Inferior parietal cortex (tissue), 1 donor: ENCODE results near the gene OR6F1.
"Not testable (repeated sequence)": the region's sequence is repeated elsewhere in the genome, so short reads cannot be mapped to it uniquely, and the experiment has no call there.

Source experiments
- DNase-seq: peaks from one replicate; pipeline ENCODE4 v3.0.0-alpha.2; 2016; ENCODE audit errors: extremely low spot score

Gene OR6F1

GRCh38 chr1:247716546-247716945, at the start of gene OR6F1:
TSS of gene OR6F1 (minus strand) at chr1:247716646. CDS start at chr1:247712755, 3,891 bp downstream.
- no peak for DNase-seq

- DNase-seq, result no peak
Measured at GRCh38 chr1:247760456-247760855, 44.0 kb upstream of the OR6F1 start, which contains the start of gene OR1C1. TSS of gene OR1C1 (minus strand) at chr1:247760556. CDS start at chr1:247758406, 2,150 bp downstream.

- DNase-seq, result not testable (repeated sequence)
Measured at GRCh38 chr1:247754311-247754710, 37.9 kb upstream of the OR6F1 start.

DNA sequence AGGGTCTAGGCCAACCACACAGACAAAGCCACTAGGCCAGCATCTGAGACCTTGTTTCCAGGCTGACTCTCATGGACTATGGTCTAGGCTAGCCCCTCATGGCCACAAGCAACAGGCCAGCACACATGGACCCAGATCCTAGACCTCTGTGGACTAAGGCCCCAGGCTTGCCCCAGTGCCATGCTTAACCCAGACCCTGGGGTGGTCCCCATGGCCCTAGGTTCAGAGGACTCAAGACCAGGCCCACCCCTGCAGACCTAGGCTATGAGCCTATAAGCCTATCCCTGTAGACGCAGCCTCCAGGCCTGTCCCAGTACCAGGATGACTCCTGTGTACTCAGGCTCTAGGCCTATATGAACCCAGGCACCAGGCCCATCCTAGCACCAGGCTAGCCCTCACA, 33.4 kb upstream of the OR6F1 start:
- DNase-seq, result no peak

DNA sequence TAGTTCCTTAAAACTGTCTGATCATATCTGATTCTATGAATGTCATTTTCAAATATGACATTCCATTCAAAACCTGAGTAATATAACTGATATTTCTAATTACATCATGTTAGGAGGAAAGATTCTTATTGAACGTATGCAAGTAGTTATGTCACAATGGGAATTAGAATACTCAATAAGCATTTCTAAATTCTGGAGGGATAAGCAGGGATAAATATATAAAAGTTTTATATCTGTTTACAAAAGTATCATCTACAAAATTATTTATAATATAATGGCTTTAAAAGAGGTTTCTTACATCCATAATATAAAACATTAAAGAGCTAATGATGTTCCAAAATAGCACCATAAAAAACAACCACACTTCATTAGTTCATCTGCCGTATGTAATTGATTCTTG, 31.6 kb upstream of the OR6F1 start, which contains the start of gene OR14A2:
TSS of gene OR14A2 (minus strand) at position 101 of the 400 bp plus-strand sequence.
- DNase-seq, result no peak

- no peak for DNase-seq
Measured at GRCh38 chr1:247747616-247748015, 31.2 kb upstream of the OR6F1 start.

- no peak for DNase-seq
Measured at GRCh38 chr1:247746391-247746935, 30.0 kb upstream of the OR6F1 start.

- DNase-seq, result not testable (repeated sequence)
Measured at GRCh38 chr1:247742215-247742760, 25.8 kb upstream of the OR6F1 start.

DNA sequence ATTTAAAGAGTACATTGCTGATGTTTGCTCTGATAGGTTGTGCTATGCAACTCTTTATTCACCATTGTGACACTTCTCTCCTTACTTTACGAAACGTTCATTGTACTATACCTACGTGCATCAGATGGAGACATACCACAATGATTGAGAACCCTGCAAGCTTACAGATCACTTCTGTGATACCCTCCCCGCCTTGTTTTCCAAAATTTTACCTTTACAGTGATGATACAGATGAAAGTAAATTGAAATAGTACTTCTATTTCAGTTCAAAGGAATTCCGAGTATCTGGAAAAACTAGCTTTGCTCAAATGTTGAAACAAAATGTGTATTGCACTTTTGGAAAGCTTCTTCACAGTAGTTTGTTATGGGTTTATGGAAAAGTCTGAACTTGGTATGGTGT, 25.3 kb upstream of the OR6F1 start:
- DNase-seq, result no peak

DNA sequence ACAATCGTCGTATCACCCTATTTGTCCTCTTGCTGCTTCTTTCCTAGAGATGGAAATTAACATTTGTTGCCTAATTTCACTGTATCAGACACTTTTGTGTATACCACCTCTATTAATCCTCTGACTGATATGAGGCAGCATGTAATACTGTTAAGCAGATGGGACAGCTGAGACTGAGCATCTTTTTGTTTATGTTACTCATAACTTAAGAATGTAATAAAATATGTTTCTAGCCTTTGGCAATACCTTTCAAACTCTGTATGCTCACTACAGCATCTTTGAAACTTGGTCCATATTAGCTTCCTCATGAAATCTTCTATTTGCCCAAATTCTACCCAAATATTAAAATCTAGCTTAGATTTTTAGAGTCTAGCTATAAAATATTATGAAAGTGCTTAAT, 24.3 kb upstream of the OR6F1 start:
- no peak for DNase-seq

- DNase-seq, result no peak
Measured at GRCh38 chr1:247738315-247738714, 21.9 kb upstream of the OR6F1 start, which contains the start of gene OR14K1. TSS of gene OR14K1 (plus strand) at chr1:247738615. CDS start at chr1:247738615, 0 bp downstream.

- DNase-seq, result no peak
Measured at GRCh38 chr1:247721222-247721621, 4.8 kb upstream of the OR6F1 start.

DNA sequence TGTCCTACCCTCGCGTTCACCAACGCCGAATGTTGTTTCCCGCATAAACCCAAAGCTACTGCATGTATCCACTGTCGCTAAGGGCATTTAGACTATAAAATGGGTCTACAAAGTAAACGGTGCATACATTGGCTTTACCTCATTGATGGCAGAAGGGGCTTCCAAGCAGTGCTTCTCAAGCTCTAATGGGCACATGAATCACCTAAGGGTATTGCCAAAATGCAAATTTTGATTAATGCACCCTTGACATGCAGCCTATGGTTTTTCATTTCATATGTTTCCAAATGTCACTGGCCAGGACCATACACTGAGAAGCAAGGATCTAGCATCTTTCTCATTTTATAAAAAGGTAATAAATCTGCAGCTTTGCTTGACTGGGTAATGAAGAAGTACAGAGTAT, 2.7 kb downstream of the OR6F1 start:
- no peak for DNase-seq

DNA sequence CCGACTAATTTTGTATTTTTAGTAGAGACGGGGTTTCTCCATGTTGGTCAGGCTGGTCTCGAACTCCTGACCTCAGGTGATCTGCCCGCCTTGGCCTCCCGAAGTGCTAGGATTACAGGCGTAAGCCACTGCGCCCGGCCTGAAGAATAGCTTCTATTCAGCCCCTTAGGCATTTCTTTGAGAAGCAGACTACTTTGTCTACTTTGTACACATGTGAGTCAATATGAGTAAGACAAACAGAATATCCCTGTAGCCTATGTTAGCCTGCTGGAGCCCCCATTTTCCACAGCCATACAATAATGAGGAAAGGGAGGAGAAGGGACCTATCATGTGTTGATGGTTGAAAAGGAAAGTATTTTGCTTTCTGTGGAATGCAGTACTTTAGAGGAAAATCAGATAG, 5.8 kb downstream of the OR6F1 start:
- not testable (repeated sequence) for DNase-seq

DNA sequence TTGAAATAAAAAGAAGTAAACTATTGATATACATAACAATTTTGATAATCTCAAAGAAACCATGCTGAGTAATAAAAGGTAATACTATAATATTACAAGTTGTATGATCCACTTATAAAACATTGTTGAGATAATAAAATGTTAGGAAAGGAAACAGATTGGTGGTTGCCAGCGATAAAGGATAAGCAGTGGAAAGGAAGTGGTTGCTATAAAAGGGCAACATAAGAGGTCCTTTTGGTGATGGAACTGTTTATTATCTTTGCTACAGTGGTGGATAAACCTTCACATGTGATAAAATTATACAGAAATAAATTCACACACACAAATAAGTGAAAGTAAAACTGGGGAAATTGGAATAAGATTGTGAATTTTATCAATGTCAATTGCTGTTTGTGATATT, 15.1 kb downstream of the OR6F1 start:
- no peak for DNase-seq

GRCh38 chr1:247681288-247681897, 35.1 kb downstream of the OR6F1 start:
- DNase-seq, result peak; percentile 66

DNA sequence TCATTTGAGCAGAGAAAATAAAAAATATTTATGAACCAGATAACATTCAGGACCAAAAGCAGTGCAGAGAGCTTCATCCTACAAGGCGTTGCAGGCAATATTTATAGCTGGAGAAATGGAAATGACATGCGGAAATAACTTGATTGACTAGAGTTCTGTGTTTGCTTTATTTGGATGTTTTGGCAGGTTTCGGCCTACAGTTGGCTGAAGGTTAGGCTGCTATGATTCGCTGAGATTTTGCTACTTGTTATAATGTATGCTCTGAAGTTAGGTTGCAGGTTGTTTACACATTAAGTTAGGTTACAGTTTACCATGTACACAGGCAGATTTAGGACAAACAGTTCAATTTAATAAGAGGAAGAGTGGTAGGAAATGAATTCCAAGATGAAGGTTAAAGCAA, 36.3 kb downstream of the OR6F1 start:
- DNase-seq, result no peak

DNA sequence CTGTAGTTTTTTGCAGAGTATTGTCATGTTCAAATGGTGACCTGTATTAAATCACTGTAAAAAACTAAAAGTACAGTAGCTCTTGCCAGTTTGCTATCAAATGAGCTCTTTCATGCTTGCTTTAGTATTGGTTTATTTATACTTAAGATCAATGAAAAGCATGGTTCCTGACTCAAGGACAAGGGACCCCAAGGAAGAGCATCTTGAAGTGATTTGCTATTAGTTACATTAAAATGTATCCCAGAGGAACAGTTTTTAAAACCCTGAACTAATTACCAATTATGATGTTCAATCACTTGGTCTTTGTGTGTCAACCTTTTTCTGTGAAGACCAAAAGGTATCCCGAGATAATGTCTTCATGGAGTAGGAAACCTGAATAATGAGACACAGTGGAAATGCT, 36.8 kb downstream of the OR6F1 start, which contains the start of gene OR13G1:
TSS of gene OR13G1 (minus strand) at position 101 of the 400 bp plus-strand sequence. CDS start 6,698 bp downstream, outside the sequence.
- no peak for DNase-seq

- DNase-seq, result no peak
Measured at GRCh38 chr1:247669225-247669624, 47.2 kb downstream of the OR6F1 start.
